AG04450 (cell line): ENCODE results near the gene AOC1. TPM values are rescaled to one million over a fixed set of nuclear protein-coding genes. Genes with fewer than 3 reads are reported as not detected.

Source experiments
- CTCF ChIA-PET: fragments of 300-600, 350-600 bp; formaldehyde crosslinking; extraction: SDS; loops from one replicate; lab custom pipeline; 2022; ENCODE audit warnings: antibody characterized with exemption, inconsistent platforms; lab: Charles Lee
- POLR2A ChIA-PET: fragments of 350-600 bp; formaldehyde crosslinking; extraction: SDS; loops from one replicate; lab custom pipeline; 2021; ENCODE audit warnings: antibody characterized with exemption, inconsistent platforms; lab: Yijun Ruan, JAX
- DNase-seq: peaks from one replicate; pipeline ENCODE4 v3.0.0-alpha.2; 2011; ENCODE audit warnings: low read depth, low spot score
- H3K27ac ChIP-seq: one replicate; pipeline ENCODE4 v1.5.1; 2012; ENCODE audit warnings: low read depth, low read length, control low read depth
- H3K27me3 ChIP-seq: one replicate; pipeline ENCODE4 v1.6.0; 2012; ENCODE audit warnings: low read length; ENCODE audit not compliant: control insufficient read depth, insufficient read depth
- H3K4me3 ChIP-seq: 2 replicates; pipeline ENCODE4 v1.5.1; 2011; ENCODE audit warnings: mild to moderate bottlenecking, low read depth, low read length, control low read depth
- H3K9me3 ChIP-seq: 2 replicates; pipeline ENCODE4 v1.5.1; 2012; ENCODE audit warnings: low read length; ENCODE audit not compliant: control insufficient read depth, insufficient read depth
- CTCF ChIP-seq: IDR thresholded peaks from 2 replicates; pipeline ENCODE4 v1.5.1; 2011; ENCODE audit warnings: low read depth, low read length, control low read depth, inconsistent platforms
- polyA minus RNA-seq: library from RNA; depleted of rRNA, polyadenylated mRNA; stranded (reverse); fragments of >200 nt; gene quantifications from 2 replicates; pipeline ENCODE4 v1.2.3, GENCODE V29; 2011; rRNA and poly(A)+ RNA removed
- polyA plus RNA-seq: library from polyadenylated mRNA; depleted of rRNA; stranded (reverse); fragments of >200 nt; gene quantifications from 2 replicates; pipeline ENCODE4 v1.2.3, GENCODE V29; 2011; rRNA removed

The AOC1 gene
- polyA plus RNA-seq (not detected in 2 replicates), polyA minus RNA-seq (not detected in 2 replicates)

GRCh38 chr7:150852371-150852905 lies at the start of gene AOC1:
TSS of gene AOC1 (plus strand) at chr7:150852517. CDS start at chr7:150856471, 3,954 bp downstream.
- Histone ChIP-seq H3K27me3 (peaks cover 3% of the 10 kb centered on the region), H3K9me3 (peaks cover 2% of the 10 kb centered on the region; the same call in 1 of the 2 replicates), H3K4me3 (no peak within 1 kb of the TSS), H3K27ac (no peak within 1 kb of the TSS)
- ChIA-PET POLR2A (no interaction called here), CTCF (no interaction called here)
- DNase-seq, result no peak
- no peak for TF ChIP-seq CTCF

DNA sequence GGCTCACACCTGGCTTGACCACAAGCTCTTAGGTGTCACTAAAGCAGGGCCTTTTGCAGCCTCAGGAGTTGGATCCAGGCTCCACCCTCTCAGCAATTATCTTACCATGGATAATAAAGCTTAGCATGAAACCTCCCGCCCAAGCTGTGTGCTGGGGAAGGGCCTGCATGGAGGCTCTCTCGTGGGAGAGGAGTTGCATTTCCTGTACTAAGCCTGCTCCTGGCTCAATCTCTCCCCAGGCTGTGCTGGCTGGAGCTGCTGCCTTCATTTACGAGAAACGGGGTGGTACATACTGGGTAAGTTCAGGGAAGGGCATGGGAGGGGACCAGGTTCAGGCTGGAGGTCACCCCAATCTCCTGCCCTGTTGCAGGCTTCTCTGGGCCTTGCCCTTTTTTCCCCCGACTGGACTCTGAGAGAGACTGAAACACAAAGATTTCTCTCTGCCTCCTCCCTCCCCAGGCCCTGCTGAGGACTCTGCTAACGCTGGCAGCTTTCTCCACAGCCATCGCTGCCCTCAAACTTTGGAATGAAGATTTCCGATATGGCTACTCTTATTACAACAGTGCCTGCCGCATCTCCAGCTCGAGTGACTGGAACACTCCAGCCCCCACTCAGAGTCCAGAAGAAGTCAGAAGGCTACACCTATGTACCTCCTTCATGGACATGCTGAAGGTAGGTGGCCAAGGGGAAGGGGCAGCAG lies 49.0 kb upstream of the AOC1 start:
- H3K9me3 ChIP-seq, result no peaks in the 10 kb centered on the region; the same call in 1 of the 2 replicates
- no peak for TF ChIP-seq CTCF
- H3K27ac ChIP-seq, result no peak overlapping the region
- POLR2A ChIA-PET, result no interaction called here
- CTCF ChIA-PET, result interaction anchor here (1.5 kb wide), 1 partner anchor 26 kb away, joined by 3 read pairs; no protein-coding TSS in a partner anchor
- peaks cover 27% of the 10 kb centered on the region for H3K27me3 ChIP-seq
- DNase-seq, result no peak
- H3K4me3 ChIP-seq, result no peak overlapping the region

DNA sequence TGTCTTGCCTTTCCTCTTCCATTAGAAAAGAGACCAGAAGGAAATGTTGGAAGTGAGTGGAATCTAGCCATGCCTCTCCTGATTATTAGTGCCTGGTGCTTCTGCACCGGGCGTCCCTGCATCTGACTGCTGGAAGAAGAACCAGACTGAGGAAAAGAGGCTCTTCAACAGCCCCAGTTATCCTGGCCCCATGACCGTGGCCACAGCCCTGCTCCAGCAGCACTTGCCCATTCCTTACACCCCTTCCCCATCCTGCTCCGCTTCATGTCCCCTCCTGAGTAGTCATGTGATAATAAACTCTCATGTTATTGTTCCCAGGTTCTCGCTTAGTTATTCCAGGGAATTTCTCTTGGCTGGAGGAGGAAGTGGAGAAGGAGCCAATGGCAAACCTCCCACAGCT lies 47.5 kb upstream of the AOC1 start:
- TF ChIP-seq CTCF, result no peak
- Histone ChIP-seq H3K4me3 (no peak overlapping the region), H3K27me3 (peaks cover 18% of the 10 kb centered on the region), H3K9me3 (no peaks in the 10 kb centered on the region; the same call in 1 of the 2 replicates), H3K27ac (no peak overlapping the region)
- ChIA-PET CTCF (no interaction called here), POLR2A (no interaction called here)
- DNase-seq, result no peak

- no peak for TF ChIP-seq CTCF
- CTCF ChIA-PET, result no interaction called here
- DNase-seq, result no peak
Measured at GRCh38 chr7:150805864-150806263, 46.5 kb upstream of the AOC1 start.

GRCh38 chr7:150806454-150806853 lies 45.9 kb upstream of the AOC1 start:
- POLR2A ChIA-PET, result no interaction called here
- CTCF ChIA-PET, result no interaction called here
- no peak for TF ChIP-seq CTCF
- Histone ChIP-seq H3K4me3 (no peak overlapping the region), H3K27ac (no peak overlapping the region), H3K9me3 (no peaks in the 10 kb centered on the region), H3K27me3 (peaks cover 7% of the 10 kb centered on the region)
- no peak for DNase-seq

More at GRCh38 chr7:150805864-150806263, 46.5 kb upstream of the AOC1 start:
- H3K27me3 ChIP-seq, result peaks cover 12% of the 10 kb centered on the region
- no peak overlapping the region for H3K27ac ChIP-seq
- POLR2A ChIA-PET, result no interaction called here
- no peak overlapping the region for H3K4me3 ChIP-seq
- no peaks in the 10 kb centered on the region; the same call in 1 of the 2 replicates for H3K9me3 ChIP-seq
